ENCODE data around the gene RFX2. TPM values are rescaled to one million over a fixed set of nuclear protein-coding genes. Genes with fewer than 3 reads are reported as not detected.
A peak's percentile ranks its signal among the peaks of the same experiment; 100 is the strongest.

Gene RFX2
- total RNA-seq, 1 experiment from 2014 or later = 4.6 TPM

GRCh38 chr19:5958851-5959122 lies 151.5 kb downstream of the RFX2 start:
- ChIA-PET CTCF (interaction anchor here (1.0 to 5.2 kb wide), 3 partner anchors 9 to 155 kb away, joined by 3 to 41 read pairs (median 11); no protein-coding TSS in a partner anchor), POLR2A (no interaction called here)
- ATAC-seq (no peak), DNase-seq (ENCODE audit: low spot score) (no peak)
- no peak overlapping the region for H3K4me3 Mint-ChIP-seq
- H3K9me3 Mint-ChIP-seq = no peaks in the 10 kb centered on the region
- no peaks in the 10 kb centered on the region for H3K36me3 Mint-ChIP-seq
- H3K27ac Mint-ChIP-seq = peak overlapping the region; percentile 57; the same call in 1 of the 2 replicates
- TF ChIP-seq FOXP4 (CRISPR knock-in tag; IDR thresholded peaks at IDR 0.05) (no peak), ZSCAN18 (CRISPR knock-in tag; IDR thresholded peaks at IDR 0.05) (no peak), MYBL2 (CRISPR knock-in tag; IDR thresholded peaks at IDR 0.05) (no peak), EMX1 (CRISPR knock-in tag; IDR thresholded peaks at IDR 0.05) (no peak), ZNF317 (CRISPR knock-in tag; IDR thresholded peaks at IDR 0.05; ENCODE audit: borderline replicate concordance, low read depth) (no peak), ZMAT4 (CRISPR knock-in tag; IDR thresholded peaks at IDR 0.05) (no peak), ZNF263 (CRISPR knock-in tag; IDR thresholded peaks at IDR 0.05; ENCODE audit: low read depth) (no peak), TCF7 (CRISPR knock-in tag; IDR thresholded peaks at IDR 0.05; ENCODE audit: low read depth) (no peak), ZNF281 (CRISPR knock-in tag; IDR thresholded peaks at IDR 0.05) (no peak), HMGA2 (CRISPR knock-in tag; IDR thresholded peaks at IDR 0.05) (no peak), FOXP1 (CRISPR knock-in tag; IDR thresholded peaks at IDR 0.05; ENCODE audit: borderline replicate concordance) (no peak), AFF4 (CRISPR knock-in tag; IDR thresholded peaks at IDR 0.05; ENCODE audit: borderline replicate concordance) (no peak), GRHL2 (CRISPR knock-in tag; IDR thresholded peaks at IDR 0.05; ENCODE audit: insufficient replicate concordance, severe bottlenecking) (no peak), JUN (CRISPR knock-in tag; IDR thresholded peaks at IDR 0.05) (no peak), ETV6 (CRISPR knock-in tag; IDR thresholded peaks at IDR 0.05) (no peak), MLX (CRISPR knock-in tag; IDR thresholded peaks at IDR 0.05) (no peak), NFYB (CRISPR knock-in tag; conservative IDR thresholded peaks at IDR 0.05; ENCODE audit: low read depth) (no peak)
- H3K27me3 Mint-ChIP-seq (ENCODE audit: low read depth) = no peaks in the 10 kb centered on the region
- H3K4me1 Mint-ChIP-seq = peaks cover 82% of the 10 kb centered on the region

All from WTC11 (cell line).